ENCODE measurements around the gene HOXD8.

Gene HOXD8

DNA sequence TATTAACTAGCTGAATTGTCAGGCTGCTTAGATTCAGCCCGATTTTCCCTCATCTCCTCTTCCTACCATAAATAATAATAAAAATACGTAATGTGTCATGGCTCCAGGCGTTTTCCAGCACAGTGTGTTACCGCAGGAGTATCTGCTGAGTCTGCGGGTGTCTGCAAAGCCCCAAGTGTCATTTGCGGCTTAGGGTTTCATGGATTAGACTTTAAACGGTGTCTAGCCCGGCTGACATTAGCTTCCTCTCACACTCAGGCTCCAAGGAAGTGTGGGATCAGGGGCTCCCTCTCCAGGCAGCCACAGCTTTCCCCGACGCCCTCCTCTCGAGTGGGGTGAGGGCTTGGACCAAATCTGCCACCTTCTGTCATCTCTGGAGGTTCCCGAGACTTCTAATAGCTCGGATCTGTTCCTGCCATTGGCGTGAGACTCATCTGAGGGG lies 44.9 kb downstream of the HOXD8 start:
- DNase-seq (ENCODE audit: low read depth): no peak

DNA sequence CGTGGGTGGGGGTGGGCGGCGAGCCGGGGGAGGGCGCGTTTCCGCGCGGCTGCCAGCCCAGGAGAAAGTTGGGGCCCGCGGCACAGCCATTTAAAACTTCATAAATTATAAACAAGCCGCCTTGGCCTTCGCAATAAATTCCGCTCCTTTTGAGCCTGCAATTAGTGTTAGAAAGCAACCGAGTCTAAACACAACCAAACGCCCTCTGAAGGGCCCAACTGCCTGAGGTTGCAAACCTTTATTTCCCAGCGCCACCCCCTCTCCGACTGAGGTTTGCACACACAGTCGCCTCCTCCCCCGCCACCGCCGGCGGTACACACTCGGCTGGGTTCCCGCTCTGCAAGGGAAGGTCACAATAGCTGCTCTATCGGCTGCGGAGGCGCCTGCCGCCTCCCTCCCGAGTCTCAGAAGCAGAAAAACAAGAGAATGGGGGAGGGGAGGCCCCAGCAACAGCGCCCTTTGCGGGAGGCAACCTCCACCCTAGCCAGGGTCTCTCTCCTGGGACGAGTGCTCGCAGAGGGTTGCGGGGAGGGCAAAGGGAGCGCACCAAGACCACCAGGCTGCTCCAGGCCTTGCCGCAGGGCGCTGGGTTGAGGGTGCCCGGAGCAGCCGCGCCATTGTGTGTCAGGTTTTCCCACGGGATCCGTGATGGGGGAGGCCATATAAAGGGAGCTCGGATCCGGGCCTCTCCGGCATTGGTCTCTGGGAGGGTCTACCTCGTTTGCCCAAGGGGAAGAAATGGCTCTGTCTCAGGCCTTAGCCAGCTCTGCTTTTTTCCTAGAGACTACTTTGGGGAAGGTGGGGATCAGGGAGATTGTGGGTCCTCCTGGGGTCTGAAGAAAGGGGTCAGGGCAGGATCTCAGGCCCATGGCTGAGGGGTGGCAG lies 45.6 kb downstream of the HOXD8 start:
- no peak for DNase-seq (ENCODE audit: low read depth)

DNA sequence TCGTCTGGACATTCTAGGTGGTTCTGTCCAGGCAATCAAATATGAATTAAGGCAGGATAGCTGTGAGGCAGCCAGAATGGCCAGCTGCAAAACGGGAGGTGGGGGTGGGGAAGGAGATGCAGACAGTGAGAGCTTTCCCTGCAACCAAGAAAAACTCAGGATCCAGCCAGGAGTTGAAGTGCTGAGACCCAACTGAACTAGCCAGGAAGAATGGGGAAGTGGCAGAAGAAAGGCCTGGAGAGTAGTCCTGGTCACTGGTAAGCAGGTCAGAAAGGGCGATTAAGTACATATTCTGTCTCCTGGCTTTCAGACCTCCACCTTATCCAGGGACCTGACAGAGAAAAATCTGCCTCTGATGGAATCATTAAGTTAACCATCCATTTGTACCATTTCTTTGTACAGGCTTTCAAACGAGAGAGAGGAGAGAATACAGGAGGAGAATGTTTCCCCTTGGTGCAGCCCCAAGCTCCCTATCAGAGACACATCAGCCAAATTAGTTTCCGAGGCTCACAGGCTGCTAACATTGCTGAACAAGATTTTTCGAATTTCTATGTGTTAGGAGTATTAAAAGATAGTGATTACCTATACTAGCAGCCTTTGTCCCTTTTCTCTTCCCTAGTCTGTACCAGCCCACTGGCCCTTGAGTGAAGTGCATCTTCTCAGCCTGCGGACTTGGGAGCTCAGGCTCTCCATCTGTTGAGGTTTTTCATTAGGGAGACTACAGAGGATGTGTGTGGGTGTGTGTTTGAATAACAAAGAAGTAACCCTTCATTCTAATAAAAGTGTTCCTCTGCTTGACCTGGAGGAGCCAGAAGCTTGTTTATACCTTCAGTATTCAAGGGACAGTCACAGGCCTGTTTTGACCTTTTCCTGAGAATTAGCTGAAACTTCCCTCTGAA lies 46.5 kb downstream of the HOXD8 start:
- no peak for DNase-seq (ENCODE audit: low read depth)

DNA sequence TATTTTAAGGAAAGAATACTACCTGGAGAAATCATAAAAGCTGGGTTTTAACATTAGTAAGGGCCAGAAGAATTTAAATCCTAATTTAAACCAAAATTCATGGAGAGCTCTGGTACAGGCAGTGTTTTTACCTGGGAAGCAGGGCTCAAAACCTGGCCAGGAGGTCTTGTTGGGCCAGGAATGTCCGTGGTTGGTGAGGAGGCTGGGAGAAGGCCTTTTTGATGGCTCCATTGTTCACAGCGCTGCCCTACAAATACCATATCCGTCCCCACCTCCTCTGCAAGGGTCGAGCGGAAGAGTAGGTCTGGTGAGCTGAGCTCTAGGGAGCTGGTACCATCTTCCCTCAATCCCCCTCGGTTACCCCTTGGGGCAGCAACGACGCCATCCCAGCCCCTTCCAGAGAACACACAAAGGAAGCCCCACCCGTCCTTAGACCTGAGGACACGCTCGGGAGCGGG lies 48.1 kb downstream of the HOXD8 start:
- no peak for DNase-seq (ENCODE audit: low read depth)

DNA sequence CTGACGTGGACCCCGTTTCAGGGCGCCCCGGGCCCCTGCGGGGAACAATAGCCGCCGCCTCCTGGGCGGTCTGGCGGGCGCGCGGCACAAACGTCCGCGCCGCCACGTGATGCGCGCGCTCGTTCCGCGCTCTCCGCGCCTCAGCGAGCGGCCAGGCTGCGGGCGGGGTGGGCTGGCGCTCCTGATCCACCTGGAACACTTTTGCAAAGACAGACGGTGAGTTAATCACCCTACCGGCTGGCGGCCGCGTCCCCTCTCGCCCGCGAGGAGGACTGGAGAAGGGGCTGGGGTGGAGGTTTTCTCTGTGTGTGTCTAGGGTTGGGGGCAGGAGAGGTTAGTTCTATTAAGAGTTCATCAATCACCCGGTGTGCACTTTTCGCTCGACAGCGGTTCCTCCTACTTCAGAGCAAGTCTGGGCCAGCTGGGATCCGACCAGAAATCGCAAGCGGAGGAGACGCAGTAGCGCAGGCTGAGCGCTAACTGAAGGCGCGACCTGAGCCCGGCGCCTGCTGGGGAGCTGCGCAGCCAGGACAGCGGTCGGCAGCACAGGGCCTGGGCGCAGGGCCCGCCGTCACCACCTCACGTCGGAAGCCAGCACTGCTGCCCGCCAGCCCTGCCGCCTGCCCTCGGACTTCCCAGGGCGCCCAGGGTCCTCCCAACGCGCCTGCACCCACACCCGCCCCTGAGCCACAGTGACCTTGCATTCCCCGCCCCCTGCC lies 48.7 kb downstream of the HOXD8 start:
- no peak for DNase-seq (ENCODE audit: low read depth)

DNA sequence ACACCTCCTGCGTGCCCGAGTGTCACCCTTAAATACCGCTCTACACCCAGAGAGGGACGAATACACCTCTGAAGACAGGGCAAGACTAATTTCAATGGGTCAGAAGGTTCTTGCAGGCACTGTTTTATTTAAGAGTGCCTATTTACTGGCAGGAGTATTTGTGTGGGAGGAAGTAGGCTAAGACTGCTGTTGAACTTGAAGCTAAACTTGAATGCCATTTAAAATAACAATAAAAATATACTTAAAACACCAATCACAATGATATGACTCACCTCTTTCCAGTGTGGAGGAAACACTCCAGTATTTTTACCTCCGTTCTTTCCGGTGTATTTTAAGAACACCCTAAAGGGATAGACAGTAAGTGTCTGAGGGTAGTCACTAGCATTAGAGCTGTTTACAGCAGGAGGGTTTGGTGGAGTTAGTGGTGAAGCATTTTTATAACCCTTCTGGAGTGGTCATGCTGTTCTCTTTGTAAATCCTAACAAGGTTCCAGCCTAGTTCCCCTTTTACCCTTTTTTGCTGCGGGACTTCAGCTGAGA lies 49.3 kb downstream of the HOXD8 start:
- DNase-seq (ENCODE audit: low read depth): no peak

DNA sequence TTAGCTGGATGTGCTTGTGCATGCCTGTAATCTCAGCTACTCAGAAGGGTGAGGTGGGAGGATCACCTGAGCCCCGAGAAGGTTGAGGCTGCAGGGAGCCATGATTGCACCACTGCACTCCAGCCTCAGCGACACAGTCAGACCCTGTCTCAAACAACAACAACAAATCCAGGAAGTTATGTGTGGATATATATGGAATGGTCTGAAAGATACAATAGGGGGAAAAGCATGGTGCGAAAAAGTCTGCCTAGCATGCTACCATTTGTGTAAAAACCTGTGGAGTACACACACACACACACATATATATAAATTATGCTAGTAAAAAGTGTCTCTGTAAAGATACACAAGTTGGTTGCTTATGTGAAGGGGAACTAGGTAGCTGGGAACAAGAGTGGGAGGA lies 52.0 kb downstream of the HOXD8 start:
- no peak for DNase-seq (ENCODE audit: low read depth)

Measured in GM04503 (cell line).